ENCODE results near the gene RUNX2. TPM values are rescaled to one million over a fixed set of nuclear protein-coding genes. Genes with fewer than 3 reads are reported as not detected.

RUNX2 gene
- total and polyA plus RNA-seq, 2 donors from 2014 or later: 2.3 to 4.7 TPM

- Histone ChIP-seq H3K27me3 (ENCODE audit: control insufficient read depth, insufficient read depth, low read length) (no peaks in the 10 kb centered on the region), H3K4me3 (ENCODE audit: low read length in 3 of 3) (no peak overlapping the region), H3K36me3 (ENCODE audit: control insufficient read depth in 2 of 3, insufficient read depth in 3 of 3, low read length in 3 of 3) (no peaks in the 10 kb centered on the region), H3K9me3 (ENCODE audit: control insufficient read depth in 2 of 3, insufficient read depth in 1 of 3, low read length in 3 of 3) (no peaks in the 10 kb centered on the region), H3K9ac (ENCODE audit: low read length in 3 of 3) (no peak overlapping the region), H3K27ac (ENCODE audit: low read depth in 2 of 2, low read length in 2 of 2) (no peak overlapping the region), H3K4me1 (ENCODE audit: control insufficient read depth in 2 of 3, insufficient read depth in 2 of 3, low read depth in 1 of 3, low read length in 3 of 3) (no peaks in the 10 kb centered on the region)
- intact Hi-C loops (cut with DNase I): no loop called here
- no peak for DNase-seq
- no peak for FAIRE-seq
- TF ChIP-seq, protein P1, sequence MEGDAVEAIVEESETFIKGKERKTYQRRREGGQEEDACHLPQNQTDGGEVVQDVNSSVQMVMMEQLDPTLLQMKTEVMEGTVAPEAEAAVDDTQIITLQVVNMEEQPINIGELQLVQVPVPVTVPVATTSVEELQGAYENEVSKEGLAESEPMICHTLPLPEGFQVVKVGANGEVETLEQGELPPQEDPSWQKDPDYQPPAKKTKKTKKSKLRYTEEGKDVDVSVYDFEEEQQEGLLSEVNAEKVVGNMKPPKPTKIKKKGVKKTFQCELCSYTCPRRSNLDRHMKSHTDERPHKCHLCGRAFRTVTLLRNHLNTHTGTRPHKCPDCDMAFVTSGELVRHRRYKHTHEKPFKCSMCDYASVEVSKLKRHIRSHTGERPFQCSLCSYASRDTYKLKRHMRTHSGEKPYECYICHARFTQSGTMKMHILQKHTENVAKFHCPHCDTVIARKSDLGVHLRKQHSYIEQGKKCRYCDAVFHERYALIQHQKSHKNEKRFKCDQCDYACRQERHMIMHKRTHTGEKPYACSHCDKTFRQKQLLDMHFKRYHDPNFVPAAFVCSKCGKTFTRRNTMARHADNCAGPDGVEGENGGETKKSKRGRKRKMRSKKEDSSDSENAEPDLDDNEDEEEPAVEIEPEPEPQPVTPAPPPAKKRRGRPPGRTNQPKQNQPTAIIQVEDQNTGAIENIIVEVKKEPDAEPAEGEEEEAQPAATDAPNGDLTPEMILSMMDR (IDR thresholded peaks at IDR 0.05; ENCODE audit: borderline replicate concordance, extremely low read depth, insufficient read depth): no peak
Observed at GRCh38 chr6:45473121-45473993, 145.2 kb downstream of the RUNX2 start.

DNA sequence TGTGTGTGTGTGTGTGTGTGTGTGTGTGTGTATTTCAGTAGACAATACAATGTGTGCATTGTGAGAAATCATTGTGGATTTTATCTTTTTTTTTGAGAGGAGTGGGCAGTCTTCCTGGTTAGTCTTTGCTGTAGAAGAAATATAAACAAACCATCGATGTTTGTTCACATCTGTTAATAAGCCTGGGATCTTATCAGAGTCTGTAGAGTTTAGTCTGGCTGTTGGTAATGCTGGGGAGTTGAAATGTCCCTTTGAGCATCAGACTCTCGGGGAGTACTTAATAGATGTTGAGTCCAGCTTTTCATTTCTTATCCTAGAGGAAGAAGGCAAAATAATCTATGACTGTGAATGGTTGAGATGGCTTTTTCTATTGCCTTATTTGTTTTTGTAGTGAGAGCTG, 146.2 kb downstream of the RUNX2 start:
- intact Hi-C loops (cut with DNase I): no loop called here
- Histone ChIP-seq H3K4me3 (ENCODE audit: low read length in 3 of 3) (no peak overlapping the region), H3K4me1 (ENCODE audit: control insufficient read depth in 2 of 3, insufficient read depth in 2 of 3, low read depth in 1 of 3, low read length in 3 of 3) (no peaks in the 10 kb centered on the region), H3K27me3 (ENCODE audit: control insufficient read depth, insufficient read depth, low read length) (no peaks in the 10 kb centered on the region), H3K9ac (ENCODE audit: low read length in 3 of 3) (no peak overlapping the region), H3K27ac (ENCODE audit: low read depth in 2 of 2, low read length in 2 of 2) (no peak overlapping the region), H3K9me3 (ENCODE audit: control insufficient read depth in 2 of 3, insufficient read depth in 1 of 3, low read length in 3 of 3) (no peaks in the 10 kb centered on the region), H3K36me3 (ENCODE audit: control insufficient read depth in 2 of 3, insufficient read depth in 3 of 3, low read length in 3 of 3) (no peaks in the 10 kb centered on the region)
- TF ChIP-seq, protein P1 (IDR thresholded peaks at IDR 0.05; ENCODE audit: borderline replicate concordance, extremely low read depth, insufficient read depth): no peak
- DNase-seq (no peak), FAIRE-seq (no peak)

GRCh38 chr6:45476341-45476740, 148.2 kb downstream of the RUNX2 start:
- H3K27ac ChIP-seq (ENCODE audit: low read depth in 2 of 2, low read length in 2 of 2): no peak overlapping the region
- intact Hi-C loops (cut with DNase I): no loop called here
- TF ChIP-seq, protein P1 (IDR thresholded peaks at IDR 0.05; ENCODE audit: borderline replicate concordance, extremely low read depth, insufficient read depth): no peak
- H3K27me3 ChIP-seq (ENCODE audit: control insufficient read depth, insufficient read depth, low read length): no peaks in the 10 kb centered on the region
- H3K36me3 ChIP-seq (ENCODE audit: control insufficient read depth in 2 of 3, insufficient read depth in 3 of 3, low read length in 3 of 3): no peaks in the 10 kb centered on the region
- no peak overlapping the region for H3K9ac ChIP-seq (ENCODE audit: low read length in 3 of 3)
- H3K4me1 ChIP-seq (ENCODE audit: control insufficient read depth in 2 of 3, insufficient read depth in 2 of 3, low read depth in 1 of 3, low read length in 3 of 3): no peaks in the 10 kb centered on the region
- no peak for DNase-seq
- H3K9me3 ChIP-seq (ENCODE audit: control insufficient read depth in 2 of 3, insufficient read depth in 1 of 3, low read length in 3 of 3): no peaks in the 10 kb centered on the region
- H3K4me3 ChIP-seq (ENCODE audit: low read length in 3 of 3): no peak overlapping the region
- no peak for FAIRE-seq
